HEK293 (cell line): ENCODE results near the gene DEFB127.
"Not testable (repeated sequence)": the region's sequence is repeated elsewhere in the genome, so short reads cannot be mapped to it uniquely, and the experiment has no call there.

ENCODE experiments used
- CTCF ChIA-PET: fragments of 350-600 bp; formaldehyde crosslinking; extraction: SDS; loops from one replicate; lab custom pipeline; 2021; ENCODE audit warnings: antibody characterized with exemption; lab: Yijun Ruan, JAX
- POLR2A ChIA-PET: fragments of 300-600 bp; formaldehyde crosslinking; extraction: SDS; loops from one replicate; lab custom pipeline; 2020; ENCODE audit warnings: antibody characterized with exemption, inconsistent platforms; lab: Yijun Ruan, JAX
- H3K27ac ChIP-seq: fragments of 200-500 bp; sonication (Bioruptor generic); 2 replicates; pipeline ENCODE4 v1.5.1; 2014; ENCODE audit warnings: low read depth, low read length, control low read depth, inconsistent platforms; ENCODE audit errors: extremely low read depth
- H3K36me3 ChIP-seq, 2 experiments: fragments of 200-500 bp in 1 of 2; sonication (Bioruptor generic) in 1 of 2; 1 replicate in 1 of 2; 2 replicates in 1 of 2; pipeline ENCODE4 v1.5.1; 2014 to 2017; ENCODE audit warnings: inconsistent platforms in 2 of 2, low read length in 2 of 2; ENCODE audit not compliant: control insufficient read depth in 2 of 2, insufficient read depth in 1 of 2
- H3K4me1 ChIP-seq: fragments of 200-500 bp; sonication (Bioruptor generic); 2 replicates; pipeline ENCODE4 v1.5.1; 2014; ENCODE audit warnings: mild to moderate bottlenecking, low read length, inconsistent platforms; ENCODE audit not compliant: control insufficient read depth, insufficient read depth
- H3K4me3 ChIP-seq: 2 replicates; pipeline ENCODE4 v1.5.1; 2011; ENCODE audit warnings: low read depth, mild to moderate bottlenecking, control low read depth, low read length, moderate library complexity
- H3K9me3 ChIP-seq: fragments of 200-500 bp; sonication (Bioruptor generic); 2 replicates; pipeline ENCODE4 v1.5.1; 2014; ENCODE audit warnings: low read depth, low read length, inconsistent platforms; ENCODE audit not compliant: control insufficient read depth, insufficient read depth
- ZNF146 ChIP-seq: fragments of 450-650 bp; formaldehyde crosslinking; IDR thresholded peaks from 2 replicates; pipeline ENCODE4 v1.5.1; 2016; ENCODE audit warnings: missing biosample characterization, missing genetic modification characterization

Gene DEFB127

GRCh38 chr20:203630-204029 is 46.4 kb downstream of the DEFB127 start:
- H3K4me1 ChIP-seq, H3K4me3 ChIP-seq, H3K9me3 ChIP-seq, H3K27ac ChIP-seq, H3K36me3 ChIP-seq, CTCF ChIA-PET, POLR2A ChIA-PET: not testable (repeated sequence)
- peak; percentile 93 for TF ChIP-seq ZNF146 (tag by site-specific recombination)
